T1000 (cell line): ENCODE measurements around the gene PERCC1.
"Not testable (repeated sequence)": the region's sequence is repeated elsewhere in the genome, so short reads cannot be mapped to it uniquely, and the experiment has no call there.

Experiments
- DNase-seq: peaks from one replicate; lab custom pipeline; 2025; ENCODE audit warnings: mixed read lengths; lab: John Stamatoyannopoulos, UW

Gene PERCC1

GRCh38 chr16:1434644-1435592, 4.0 kb downstream of the PERCC1 start:
- DNase-seq, result no peak

- DNase-seq, result no peak
These were observed 5.2 kb downstream of the PERCC1 start for GRCh38 chr16:1435921-1436697.

DNA sequence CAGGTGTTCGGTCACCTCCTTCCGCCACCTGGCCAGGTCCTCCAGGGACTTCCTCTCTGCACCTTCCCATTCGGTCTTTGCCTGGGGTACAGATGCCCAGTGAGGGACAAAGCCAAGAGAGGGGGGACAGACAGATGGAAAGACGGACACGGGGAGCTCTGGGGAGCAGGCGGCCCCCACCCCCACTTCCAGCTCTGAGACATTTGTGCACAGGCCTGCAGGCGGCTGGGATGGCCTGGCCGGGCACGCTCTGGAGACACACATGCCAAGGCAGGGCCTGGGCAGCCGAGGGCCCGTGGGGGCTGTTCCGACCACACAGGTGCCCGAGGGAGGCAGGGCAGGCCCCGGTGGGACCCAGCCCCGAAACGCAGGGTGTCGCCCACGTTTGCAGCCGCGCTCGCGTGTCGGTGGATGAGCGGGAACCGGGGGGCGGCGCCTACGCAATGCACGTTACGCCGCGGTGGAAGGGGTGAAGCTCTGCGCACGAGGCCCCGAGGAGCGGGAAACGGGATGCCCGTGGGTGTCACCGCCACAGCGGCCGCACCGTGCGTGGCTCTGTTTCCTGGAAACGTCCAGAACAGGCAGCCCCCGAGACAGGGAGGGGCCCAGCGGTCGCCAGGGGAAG, 6.0 kb downstream of the PERCC1 start:
- DNase-seq, result no peak

- DNase-seq, result no peak
These were observed 6.7 kb downstream of the PERCC1 start for GRCh38 chr16:1437606-1438005.

- DNase-seq, result no peak
These were observed 7.6 kb downstream of the PERCC1 start for GRCh38 chr16:1438229-1439057.

GRCh38 chr16:1439058-1439698, 8.3 kb downstream of the PERCC1 start:
- DNase-seq, result no peak

DNA sequence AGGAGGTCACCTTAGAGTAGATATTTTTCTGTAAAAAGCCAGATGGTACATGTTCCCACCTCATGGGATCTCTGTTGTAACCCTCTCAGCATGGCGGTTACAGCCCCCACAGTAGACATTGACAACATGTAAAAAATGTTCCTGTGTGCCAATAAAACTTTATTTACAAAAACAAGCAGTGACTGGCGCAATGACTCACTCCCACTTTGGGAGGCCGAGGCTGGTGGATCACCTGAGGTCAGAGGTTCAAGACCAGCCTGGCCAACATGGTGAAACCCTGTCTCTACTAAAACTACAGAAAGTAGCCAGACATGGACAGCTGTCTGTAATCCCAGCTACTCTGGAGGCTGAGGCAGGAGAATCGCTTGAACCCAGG, 8.8 kb downstream of the PERCC1 start:
- not testable (repeated sequence) for DNase-seq

- DNase-seq, result no peak
These were observed 10.5 kb downstream of the PERCC1 start for GRCh38 chr16:1441391-1441829.

GRCh38 chr16:1442697-1443096, 11.8 kb downstream of the PERCC1 start:
- no peak for DNase-seq

GRCh38 chr16:1443403-1443973, 12.6 kb downstream of the PERCC1 start:
- DNase-seq, result no peak

DNA sequence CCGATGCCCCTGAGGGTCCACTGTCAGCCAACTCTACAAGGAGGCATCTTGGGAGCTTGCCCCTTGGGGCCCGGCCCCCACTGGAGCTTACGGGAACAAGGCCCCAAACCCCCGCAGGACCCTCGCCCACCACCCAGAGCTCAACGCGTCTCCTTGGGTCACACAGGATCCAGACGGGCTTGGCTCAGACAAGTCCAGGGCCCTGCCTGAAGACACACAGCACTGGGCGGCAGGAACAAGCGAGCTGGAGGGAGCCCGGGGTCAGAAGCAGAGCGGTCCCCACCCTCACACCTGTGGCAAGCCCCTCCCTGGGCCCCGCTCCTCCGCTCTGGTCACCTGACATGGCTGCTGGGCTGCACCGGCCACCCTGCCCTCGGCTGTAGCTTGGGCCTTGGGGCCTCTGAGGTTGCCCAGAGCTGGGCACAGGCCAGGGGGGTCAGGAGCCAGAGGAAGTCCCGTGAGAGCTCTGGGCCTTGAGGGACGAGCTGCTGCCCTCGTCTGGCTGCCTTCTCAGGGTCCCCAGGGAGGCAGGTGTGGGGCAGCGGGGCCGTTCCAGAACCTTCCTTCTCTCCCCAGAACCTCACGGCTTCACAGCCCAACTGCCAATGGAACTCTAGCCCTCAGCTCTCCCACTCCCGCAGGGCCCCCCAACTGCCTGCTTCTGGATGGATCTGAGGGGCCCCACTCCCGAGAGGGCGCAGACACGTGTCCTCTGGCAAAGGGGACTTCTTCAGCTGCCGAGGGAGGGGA, 13.3 kb downstream of the PERCC1 start, which contains the start of gene CCDC154:
Gene CCDC154, minus strand, starts transcription at position 577 of the 750 bp plus-strand sequence. Its CDS starts 234 bp downstream, at position 343.
- no peak for DNase-seq

GRCh38 chr16:1444730-1445517, 14.0 kb downstream of the PERCC1 start:
- DNase-seq, result no peak

GRCh38 chr16:1445518-1446203, 14.8 kb downstream of the PERCC1 start:
- DNase-seq, result no peak

GRCh38 chr16:1446296-1447080, 15.6 kb downstream of the PERCC1 start:
- DNase-seq, result no peak

GRCh38 chr16:1447965-1448364, 17.1 kb downstream of the PERCC1 start:
- no peak for DNase-seq

- no peak for DNase-seq
These were observed 17.7 kb downstream of the PERCC1 start for GRCh38 chr16:1448536-1449116.

DNA sequence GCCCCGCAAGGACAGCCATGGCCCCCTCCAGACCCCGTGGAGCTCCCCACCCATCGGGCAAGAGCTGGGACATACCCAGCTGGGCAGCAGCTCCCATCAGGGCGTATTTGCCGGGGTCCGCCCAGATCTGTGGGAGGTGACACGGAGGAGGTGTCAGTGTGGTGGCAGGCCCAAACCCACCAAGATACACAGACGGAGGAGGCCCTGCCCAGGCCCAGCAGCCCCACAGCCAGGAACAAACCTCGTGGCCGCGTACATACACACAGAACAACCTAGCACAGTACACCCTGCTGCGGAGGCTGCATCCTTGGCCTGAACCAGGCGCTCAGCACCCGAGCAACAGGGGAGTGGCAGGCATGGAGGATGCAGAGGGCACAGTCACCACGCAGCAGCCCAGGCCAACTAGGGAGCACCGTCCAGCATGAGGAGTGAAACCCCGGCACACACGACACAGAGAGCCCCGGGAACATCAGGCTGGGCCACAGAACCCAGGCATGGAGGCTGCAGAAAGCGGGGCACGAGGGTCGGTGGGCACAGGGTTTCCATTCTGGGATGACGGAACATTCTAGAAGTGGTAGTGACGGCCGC, 18.4 kb downstream of the PERCC1 start:
- no peak for DNase-seq
